SKM-1 treated with dmso at 0.1 percent for 144 hours (cell line): ENCODE results near the gene IL2RA.
"Not testable (repeated sequence)": the region's sequence is repeated elsewhere in the genome, so short reads cannot be mapped to it uniquely, and the experiment has no call there.

Source experiments
- DNase-seq: peaks from one replicate; lab custom pipeline; 2025; ENCODE audit not compliant: unreplicated experiment; lab: John Stamatoyannopoulos, UW

IL2RA gene

DNA sequence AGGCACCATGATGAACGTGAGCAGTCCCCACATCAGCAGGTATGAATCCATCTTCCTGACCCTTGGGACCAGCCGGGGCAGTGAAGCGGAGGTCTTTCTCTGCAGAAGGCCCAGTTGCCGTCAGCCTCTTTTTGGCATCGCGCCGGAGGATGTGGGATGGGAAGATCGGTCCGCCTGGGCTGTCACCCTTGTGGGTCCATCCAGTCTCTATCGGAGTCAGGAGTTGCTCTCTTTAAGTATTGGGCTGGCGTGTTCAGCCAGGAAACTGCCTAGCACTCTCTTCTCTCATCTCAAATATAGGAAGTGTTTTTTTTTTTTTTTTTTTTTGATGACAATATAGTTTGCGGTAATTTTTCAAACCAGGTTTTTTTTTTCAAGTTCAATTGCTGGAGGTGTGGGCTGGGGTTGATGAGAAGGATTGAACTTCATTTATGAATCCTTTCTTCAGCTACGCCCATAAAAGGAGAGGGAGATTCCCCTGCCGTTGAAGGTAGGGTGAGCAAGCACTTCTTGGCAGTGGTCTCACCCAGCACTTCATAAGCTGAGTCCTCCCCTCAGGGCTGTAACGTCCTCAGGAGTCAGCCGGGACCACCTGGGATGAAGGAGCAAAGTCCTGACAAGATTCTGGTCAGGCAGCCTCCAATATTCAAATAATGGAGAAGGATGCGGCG lies at the start of gene IL2RA:
TSS of gene IL2RA (minus strand) at position 267 of the 671 bp plus-strand sequence. CDS start at position 51, 216 bp downstream.
- no peak for DNase-seq

DNA sequence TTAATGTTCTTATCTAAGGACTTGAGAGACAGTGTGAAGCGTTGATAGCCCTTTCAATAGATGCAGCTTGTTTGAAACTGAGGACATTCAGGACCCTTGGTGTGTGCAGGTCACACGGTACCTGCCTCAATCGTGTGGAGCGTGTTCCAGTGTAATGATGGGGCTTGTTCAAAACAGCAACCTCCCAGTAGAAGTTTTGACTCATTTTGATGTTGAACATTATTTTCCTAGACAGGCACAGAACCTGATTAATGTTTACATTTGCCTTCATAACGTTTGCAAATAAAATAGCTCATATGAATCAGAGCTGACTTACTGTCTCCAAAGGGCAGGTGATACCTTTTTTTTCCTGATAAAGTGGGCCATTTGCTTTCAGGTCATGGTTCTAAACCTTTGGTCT lies 48.0 kb upstream of the IL2RA start:
- no peak for DNase-seq

DNA sequence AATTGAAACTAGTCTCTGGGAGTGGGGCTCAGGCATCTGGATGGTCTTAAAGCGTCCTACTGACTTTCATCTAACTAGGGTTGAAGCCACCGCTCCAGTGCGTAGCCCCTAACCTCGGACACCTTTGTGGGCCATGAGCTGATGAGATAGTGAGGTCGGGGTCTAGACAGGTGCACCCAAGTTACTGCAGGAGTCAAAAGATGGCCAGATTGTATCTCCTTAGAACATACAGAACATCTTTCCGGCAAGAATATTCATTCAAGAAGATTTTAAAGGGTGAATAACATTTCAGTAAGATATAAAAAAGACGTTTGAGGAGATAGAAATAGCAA lies 47.2 kb upstream of the IL2RA start:
- DNase-seq = no peak

DNA sequence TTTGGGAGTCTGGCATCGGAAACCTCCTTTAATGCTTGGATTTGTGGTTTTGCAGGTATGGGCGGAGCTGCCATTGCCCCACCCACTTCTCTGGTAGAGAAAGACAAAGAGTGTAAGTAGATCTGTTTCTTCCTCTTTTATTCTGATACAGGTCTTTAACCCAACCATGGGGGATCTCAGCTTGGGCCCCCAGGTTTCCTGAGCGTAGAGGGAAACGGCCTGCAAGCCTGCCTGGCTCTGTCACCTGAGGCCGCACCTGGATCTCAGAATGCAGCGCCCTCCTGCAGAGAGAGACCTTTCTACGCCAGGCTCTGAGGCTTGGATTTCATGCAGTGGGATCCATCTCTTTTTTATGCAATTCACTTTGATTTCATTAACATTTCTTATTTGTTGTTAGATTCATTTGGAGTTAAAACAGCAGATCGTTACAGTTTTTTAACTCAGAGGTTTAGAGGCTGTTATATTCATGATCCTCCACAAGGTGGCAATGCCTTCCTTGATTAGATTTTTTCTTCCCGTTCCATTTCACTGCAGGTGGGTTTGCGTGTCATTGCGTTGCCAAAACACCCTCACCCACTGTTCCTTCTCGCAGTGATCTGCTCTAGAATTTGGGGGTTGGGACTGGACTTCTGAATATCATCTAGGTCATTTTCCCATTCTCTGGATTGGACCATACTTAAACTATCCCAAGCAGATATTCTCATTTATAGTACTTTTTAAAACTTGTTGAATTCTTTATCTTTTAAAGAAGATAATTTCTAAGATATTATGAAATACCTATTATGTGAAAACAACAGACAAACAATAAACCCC lies 46.7 kb upstream of the IL2RA start:
- peak; percentile 18 for DNase-seq

DNA sequence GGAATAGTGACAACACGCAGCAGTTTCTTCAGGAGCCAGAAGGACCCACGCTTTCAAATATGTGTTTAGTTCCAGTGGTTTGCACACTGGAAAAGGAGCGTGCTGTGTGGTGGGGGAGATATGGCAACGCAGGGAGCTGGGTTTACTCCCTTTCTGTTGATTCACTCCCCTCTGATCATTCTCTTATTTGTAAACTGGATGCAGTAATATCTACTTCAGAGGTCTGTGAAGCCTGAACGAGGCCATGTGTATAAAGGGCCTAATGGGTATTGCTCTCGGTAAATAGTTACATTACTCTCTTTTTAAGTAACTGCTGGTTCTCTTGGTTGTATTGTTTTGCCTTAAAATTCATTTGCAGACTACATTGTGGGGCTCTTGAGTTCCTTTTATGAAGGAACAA lies 45.9 kb upstream of the IL2RA start:
- DNase-seq = no peak

DNA sequence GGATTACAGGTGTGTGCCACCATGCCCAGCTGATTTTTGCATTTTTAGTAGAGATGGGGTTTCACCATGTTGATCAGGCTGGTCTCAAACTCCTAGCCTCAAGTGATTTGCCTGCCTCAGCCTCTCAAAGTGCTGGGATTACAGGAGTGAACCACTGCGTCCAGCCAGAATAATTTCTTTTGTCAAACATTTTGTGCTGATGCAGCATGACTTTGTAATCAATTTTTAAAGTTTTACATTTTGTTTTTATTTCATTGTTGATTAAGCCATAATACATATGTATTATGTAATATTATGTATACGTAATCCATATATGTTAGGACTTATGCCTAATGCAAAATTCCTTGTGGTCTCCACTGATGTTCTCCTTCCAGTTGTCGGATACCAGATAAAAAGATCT lies 45.4 kb upstream of the IL2RA start:
- DNase-seq = not testable (repeated sequence)

DNA sequence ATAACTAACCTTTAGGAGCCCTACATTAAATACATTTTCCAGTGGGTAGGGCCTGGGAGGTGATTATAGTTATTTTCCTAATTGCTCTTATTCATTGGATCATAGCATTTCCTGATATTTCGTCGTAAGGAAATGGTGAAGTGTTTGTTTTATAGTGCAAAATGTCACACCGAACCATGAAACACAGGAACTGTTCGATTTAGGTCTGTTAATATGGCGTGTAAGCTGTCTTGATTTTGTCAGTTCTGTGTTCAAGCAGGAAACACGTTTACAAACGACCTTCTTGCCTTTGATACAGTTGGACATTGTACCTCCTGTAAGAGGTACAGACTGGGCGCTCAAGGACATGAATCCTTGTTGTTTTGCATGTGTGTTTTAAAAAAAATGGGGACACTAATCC lies 41.4 kb upstream of the IL2RA start:
- DNase-seq = no peak

DNA sequence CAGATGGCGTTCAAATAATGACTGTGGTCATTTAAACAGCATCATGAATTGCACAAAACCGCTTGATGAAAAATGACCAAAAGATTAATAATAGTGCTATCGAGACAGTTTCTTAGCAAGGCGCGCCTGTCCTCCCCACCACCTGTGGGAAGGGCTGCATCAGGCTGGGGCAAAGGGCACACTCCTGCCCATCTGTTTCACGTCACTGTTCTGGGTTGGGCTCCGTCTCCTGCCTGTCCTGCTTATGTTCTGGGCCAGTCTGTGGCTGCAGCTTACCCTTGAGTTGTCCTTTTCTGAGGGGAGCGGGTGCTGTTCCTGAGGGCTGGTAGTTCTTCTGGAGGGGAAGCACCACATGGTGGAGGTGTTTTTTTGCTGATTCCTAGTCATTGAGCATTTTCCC lies 40.0 kb upstream of the IL2RA start:
- DNase-seq = no peak

DNA sequence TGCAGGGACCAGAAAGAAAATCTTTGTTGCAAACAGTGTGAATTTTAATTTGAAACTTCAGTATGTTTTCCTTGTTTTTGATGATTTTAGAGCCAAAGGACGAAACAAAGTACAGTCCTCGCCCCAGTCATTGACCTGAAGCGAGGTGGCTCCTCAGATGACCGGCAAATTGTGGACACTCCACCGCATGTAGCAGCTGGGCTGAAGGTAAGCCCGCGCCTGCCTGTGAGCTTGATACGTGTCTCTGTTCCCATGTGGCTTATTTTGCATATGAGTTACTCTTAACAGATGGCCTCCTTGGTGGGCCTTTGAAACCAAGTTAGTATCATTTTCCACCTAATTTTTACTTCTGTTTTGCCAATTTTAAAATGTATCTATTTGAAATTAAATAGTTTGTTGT lies 39.0 kb upstream of the IL2RA start:
- no peak for DNase-seq

DNA sequence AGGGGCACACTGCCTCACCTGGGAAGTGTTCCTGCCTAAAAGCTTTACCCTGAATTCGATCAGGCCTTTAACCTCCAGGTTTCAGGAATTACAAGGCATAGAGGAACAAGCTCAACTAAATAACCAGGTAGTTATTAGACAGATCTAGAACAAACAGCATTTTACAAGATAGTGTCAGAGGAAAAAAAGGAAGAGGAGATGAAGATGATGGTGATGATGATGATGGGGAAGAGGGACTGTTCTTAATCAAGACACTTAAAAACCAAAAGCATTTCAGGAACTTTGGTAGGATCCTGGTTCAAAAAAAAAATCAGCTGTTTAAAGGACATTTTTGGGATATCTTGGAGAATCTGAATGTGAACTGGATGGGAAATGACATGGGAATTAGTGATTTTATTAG lies 38.2 kb upstream of the IL2RA start:
- no peak for DNase-seq

DNA sequence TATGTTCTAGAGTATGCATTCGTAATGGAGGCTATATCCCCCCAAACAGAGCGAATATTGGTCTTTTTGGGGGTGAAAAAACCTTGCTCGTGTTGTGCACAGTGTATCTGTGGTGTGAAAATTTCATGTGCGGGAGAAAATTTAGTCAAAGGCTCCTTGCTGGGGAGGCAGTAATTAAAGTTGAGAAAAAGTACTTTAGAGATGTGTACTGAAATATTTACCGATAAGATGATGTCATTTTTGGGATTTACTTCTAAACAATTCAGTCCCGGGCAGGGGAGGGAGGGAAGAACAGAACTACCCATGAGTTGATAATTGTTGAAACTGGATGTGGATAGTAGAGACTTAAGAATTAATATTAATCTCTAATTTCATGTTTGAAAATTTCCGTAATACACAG lies 36.0 kb upstream of the IL2RA start:
- DNase-seq = no peak

DNA sequence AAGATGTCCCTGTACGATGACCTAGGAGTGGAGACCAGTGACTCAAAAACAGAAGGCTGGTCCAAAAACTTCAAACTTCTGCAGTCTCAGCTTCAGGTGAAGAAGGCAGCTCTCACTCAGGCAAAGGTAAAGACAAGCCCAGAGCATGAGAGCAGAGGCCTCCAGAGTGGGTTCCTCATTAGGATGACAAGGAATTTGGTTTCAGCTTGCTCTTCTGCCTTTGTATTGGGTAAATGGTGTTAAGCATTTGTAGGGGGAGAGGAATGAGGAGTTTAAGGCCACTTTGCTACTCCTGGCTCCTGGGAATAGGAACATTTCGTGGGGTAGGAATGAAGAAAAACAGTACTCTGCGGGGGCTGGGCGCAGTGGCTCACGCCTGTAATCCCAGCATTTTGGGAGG lies 34.9 kb upstream of the IL2RA start:
- no peak for DNase-seq

DNA sequence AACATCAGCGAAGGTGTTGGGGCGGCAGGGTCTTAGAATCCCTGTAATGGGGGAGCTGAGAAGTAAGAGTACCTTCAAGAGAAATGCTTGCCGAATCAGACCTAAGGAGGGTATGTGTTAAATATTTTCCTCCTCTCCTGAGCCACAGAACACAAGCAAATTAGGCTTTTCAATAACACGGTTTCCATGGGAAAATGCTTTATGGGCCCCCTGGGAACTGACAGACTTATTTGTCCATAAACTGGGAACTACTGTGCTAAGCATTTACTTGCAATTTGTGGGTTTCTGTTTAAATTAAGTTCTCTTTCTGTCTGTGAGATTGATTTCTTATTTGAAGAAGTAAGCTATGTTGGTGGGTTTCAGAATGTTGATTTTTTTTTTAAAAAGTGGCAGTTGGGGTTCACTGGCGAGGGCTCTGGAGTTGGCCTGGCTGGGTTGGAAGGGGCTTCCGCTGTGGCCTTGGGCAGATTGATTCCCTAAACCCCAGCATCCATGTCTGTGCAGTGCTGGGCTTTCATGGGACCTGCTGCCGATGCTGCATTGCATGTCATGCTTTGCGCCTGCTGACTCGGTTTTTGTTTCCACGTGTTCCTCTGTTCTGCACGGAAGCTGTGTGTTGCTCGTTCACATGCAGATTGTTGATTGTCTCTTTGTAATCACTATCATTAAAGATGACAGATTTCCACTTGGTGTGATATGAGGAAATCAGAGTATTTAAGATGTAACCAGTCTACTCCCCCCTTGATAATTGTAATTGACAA lies 33.8 kb upstream of the IL2RA start:
- DNase-seq = no peak

DNA sequence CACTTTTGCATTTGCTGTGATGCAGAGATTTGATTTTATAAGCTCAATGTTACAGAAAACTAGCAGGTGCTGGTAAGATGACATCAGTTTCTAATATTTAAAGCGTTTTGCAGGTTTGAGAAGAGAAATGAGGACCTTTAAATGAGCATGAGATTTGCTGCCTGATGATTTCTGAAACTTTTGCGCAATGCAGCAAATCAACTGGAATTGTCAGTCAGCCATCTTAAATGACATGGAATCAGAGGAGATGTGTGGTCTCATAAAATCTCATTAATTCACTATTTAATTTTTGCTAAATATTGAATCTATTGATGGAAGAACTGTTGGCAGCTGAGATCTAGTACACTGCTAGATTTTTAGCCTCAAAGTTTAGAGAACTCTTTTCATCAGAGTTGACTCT lies 30.6 kb upstream of the IL2RA start:
- DNase-seq = no peak

DNA sequence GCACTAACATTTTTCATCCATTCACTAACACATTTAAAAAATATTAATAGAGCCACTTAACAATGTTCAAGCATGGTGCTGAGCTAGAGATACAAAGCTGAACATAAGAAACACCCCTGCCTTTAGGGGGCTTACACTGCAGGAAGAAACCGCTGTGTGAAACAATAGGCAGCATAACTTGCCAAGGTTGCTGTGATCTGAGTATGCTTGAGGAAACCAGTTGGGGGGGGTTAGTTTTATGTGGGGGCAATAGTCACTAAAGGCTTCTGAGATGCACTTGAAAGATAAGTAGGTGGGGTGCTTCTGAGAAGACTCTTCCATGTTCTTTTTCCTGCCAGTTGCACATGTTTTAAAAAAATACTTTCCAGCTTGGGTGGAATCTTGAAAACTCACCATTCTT lies 29.5 kb upstream of the IL2RA start:
- DNase-seq = no peak

DNA sequence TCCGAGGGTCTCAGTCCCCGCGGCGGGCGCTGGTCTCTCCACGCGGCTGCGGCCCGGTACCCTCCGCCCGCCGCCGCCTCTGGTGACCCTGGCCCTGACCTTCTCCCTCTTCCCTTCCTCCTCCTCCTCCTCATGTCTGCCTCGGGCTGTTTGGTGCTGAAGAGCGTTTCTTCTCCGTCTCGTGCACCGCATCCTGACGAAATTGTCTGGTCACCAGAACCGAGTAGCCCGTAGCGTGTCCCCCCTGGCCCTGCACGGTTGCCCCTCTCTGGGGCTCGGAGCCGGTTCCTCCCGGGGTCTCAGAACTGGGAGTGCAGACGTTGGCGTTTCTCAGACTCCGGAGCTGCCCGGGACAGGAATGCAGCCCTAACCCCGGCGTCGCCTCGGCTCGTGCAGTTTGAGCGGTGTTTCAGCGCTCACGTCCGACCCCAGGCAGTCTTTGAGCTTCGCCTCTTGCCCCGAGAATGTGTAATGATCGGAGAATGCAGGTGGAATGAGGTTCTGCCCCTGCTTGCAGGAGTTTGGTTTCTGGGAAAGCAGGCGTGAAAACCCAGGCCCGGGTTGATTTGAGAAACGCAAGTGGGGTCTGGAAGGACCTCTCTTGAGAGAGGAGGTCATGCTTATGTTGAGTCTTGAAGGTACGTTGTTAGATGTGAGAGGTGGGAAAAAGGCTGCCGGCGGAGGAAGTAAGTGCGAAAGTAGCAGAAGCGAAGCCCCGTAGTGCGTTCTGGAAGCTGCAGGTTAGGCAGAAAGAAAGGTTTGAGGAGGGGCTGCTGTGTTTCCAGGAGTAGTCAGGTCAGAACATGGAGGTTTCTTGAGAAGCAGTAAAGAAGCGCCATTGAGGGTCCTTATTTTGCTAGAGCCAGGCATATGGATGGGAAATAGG lies 27.4 kb upstream of the IL2RA start:
- DNase-seq = no peak

DNA sequence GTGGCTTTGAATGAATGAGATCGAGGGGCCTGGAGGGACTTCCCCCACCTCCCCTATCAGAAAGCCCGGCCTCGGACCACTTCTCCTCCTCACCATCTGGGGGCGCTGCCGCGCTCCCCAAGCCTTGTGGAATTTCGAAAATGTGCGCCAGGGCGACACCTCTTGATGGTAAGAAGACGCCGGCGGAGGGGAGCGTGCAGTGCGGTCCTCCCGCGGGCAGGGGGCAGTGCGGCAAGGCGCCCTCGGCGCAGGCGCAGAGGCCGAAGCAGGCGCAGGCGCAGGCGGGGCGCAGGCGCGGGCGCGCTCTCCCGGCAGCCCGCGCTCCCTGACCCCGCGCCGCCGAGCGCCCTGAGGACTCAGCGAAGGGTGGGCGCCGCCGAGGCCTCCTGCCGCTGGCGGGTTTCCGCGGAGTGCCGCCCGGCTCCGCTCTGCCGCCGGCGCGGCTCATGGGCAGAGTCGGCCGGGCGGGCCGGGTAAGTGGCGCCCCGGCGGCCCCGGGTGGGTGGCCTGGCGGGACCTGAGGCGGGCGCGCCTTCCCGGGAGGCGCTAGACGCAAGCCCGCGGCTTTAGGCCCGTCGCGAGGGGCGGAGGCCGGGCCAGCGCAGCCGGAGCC lies 26.7 kb upstream of the IL2RA start, which contains the start of gene RBM17:
TSS of gene RBM17 (plus strand) at position 314 of the 613 bp plus-strand sequence. CDS start 8,032 bp downstream, outside the sequence.
- DNase-seq = peak; percentile 75

DNA sequence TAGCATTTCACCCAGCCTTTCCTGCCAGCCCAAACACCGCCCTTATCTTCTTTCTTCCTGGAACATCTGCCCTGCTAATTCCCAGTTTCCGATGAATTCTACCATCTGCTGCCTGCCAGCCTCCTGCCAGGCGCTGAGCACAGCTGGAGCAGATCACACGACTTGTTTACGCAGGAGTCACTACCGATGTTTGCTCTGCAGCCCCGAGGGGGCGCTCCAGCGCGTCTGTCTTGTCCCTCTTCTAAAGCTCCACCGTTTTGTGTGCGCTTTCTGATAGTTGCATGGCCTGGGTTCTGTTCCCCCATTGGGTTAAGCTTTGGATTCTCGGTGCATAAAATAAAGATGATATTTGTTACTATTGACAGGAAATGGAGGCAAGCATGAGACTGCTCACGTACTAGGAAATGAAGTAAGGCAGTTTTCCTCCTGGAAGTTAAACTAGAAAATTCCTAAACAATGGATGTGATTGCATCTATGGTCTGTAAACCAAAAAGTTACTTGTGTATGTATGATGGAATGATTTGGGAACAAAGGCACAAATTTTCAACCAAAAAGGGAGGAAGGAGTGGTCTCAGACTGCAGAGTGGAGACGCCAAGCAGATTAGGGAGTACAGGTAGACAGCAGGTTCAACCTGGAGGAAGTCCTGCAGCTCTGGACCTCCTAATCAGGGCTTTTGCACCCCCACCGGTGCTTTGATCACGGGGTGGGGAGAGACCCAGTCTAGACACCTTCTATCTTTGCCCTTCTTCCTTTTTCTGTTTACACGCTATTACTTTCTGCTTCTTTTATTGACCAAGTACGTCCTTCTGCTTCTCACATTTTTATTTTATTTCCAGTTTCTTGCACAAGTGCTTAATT lies 24.4 kb upstream of the IL2RA start:
- peak; percentile 70 for DNase-seq
